Omental fat pad (tissue), 4 donors: ENCODE measurements around the gene CDH23. TPM values are rescaled to one million over a fixed set of nuclear protein-coding genes. Genes with fewer than 3 reads are reported as not detected.
"Not testable (repeated sequence)": the region's sequence is repeated elsewhere in the genome, so short reads cannot be mapped to it uniquely, and the experiment has no call there.

Experiments
- ATAC-seq: fragments of 150-250 bp; one replicate; pipeline ENCODE4 v1.9.1; 2016; ENCODE audit warnings: mild to moderate bottlenecking, moderate library complexity; ENCODE audit not compliant: low FRiP score
- DNase-seq: peaks from one replicate; pipeline ENCODE4 v3.0.0-alpha.2; 2019; ENCODE audit warnings: low spot score
- total RNA-seq, 4 donors: library from RNA; depleted of rRNA; stranded (reverse); fragments of >200 nt; gene quantifications; one replicate each; pipeline ENCODE4 v1.1.0, GENCODE V29; 2016
- TF ChIP-seq, protein P1 (sequence below), 3 donors: fragments of 450-650 bp; IDR thresholded peaks; one replicate each; pipeline ENCODE4 v1.5.1; 2016 to 2017; ENCODE audit warnings: antibody characterized with exemption in 3 of 3, mild to moderate bottlenecking in 3 of 3, moderate library complexity in 2 of 3

The CDH23 gene
- total RNA-seq, 4 donors from 2014 or later: 25.3 to 41.9 (median 34.4) TPM

DNA sequence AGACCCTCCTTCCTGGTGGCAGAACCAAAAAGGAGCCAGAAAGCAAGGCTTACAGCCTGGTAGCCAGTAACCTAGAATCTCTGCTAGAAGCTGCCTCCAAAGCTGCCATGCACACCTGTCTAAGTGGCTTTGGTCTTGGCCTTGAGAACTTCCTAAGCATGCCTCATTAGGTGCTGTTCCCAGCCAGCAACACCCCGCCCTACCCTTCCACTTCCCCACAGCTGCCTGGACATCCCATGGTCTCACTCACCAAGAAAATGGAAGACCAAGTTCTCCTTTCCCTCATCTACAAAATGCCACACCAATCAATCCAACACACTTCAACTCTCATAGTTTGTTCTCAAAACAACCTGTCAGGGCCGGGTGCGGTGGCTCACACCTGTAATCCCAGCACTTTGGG, 450.1 kb downstream of the CDH23 start:
- DNase-seq (no peak), ATAC-seq (no peak)
- TF ChIP-seq, protein P1, sequence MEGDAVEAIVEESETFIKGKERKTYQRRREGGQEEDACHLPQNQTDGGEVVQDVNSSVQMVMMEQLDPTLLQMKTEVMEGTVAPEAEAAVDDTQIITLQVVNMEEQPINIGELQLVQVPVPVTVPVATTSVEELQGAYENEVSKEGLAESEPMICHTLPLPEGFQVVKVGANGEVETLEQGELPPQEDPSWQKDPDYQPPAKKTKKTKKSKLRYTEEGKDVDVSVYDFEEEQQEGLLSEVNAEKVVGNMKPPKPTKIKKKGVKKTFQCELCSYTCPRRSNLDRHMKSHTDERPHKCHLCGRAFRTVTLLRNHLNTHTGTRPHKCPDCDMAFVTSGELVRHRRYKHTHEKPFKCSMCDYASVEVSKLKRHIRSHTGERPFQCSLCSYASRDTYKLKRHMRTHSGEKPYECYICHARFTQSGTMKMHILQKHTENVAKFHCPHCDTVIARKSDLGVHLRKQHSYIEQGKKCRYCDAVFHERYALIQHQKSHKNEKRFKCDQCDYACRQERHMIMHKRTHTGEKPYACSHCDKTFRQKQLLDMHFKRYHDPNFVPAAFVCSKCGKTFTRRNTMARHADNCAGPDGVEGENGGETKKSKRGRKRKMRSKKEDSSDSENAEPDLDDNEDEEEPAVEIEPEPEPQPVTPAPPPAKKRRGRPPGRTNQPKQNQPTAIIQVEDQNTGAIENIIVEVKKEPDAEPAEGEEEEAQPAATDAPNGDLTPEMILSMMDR (IDR thresholded peaks at IDR 0.05): no peak

- DNase-seq (no peak), ATAC-seq (no peak)
- TF ChIP-seq, protein P1 (IDR thresholded peaks at IDR 0.05): no peak
Observed at GRCh38 chr10:71847418-71847817, 450.7 kb downstream of the CDH23 start.

DNA sequence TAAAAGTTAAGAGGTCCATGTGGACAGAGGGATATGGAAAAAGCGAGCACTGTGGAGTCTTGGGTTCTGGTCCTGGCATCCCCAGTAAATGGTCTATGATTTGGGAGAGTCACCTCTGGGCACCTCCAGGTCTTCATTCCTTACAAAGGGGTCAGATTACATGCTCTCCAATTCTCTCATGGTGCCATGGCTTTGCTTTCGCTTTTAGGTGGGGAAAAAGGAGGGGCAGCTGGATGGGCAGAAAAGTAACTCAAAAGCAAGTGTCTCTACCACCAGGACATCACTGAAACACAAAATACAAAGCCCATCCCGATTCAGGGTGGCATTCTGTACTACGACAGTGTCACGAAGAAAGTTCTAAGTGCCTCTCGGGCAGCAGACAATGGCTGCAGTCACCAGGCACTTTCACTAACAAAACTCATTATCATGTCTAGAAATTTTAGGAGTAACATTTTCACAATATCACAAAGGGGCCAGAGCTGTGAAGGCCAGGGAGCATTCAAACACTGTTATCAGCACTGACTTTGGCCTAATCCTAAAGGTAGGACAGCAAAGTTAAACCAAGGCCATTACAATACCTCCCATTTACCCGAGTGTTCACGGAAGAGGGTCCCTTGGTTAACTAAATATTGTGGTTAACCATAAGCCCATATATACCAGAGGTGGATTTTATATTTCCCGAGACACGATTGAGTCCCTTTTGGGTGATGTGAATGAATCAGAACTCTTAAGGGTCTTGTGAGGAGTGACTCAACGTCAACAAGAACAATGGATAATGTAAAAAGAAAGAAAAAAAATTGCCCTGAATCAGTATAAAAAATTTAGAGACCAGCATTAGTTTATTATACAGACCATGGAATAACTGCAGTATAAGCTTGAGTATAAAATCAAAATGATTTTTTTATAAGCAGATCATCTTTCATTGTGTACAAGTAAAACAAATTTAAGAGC, 451.9 kb downstream of the CDH23 start:
- DNase-seq (no peak), ATAC-seq (no peak)
- TF ChIP-seq, protein P1 (IDR thresholded peaks at IDR 0.05): no peak

GRCh38 chr10:71849461-71849908, 452.8 kb downstream of the CDH23 start:
- TF ChIP-seq, protein P1 (IDR thresholded peaks at IDR 0.05): no peak
- DNase-seq: no peak
- no peak for ATAC-seq

DNA sequence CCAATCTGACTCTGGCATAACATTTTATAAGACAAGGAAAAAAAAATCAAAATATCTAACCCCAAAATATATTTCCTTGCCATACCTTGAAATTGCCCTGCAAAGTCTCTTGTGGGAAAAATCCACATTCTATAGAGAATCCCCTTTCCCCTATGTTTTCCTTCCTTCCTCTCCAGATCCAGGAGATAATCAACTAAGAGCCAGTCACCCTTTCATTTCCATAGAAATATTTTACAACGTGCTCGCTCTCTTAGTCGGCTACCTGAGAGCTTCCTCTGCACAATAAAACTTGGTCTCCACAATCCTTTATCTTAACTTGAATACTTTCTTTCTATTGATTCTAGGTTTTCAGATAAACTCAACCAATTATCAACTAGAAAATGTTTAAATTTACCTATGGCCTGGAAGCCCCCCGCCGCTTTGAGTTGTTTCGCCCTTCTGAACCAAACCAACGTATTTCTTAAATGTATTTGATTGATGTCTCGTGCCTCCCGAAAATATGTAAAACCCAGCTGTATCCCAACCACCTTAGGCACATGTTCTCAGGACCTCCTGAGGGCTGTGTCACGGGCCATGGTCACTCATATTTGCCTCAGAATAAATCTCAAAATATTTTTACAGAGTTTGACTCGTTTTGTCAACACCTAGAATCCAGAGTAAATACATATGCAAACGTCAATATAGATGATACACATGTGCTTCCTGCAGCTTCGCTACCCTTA, 453.5 kb downstream of the CDH23 start:
- DNase-seq (no peak), ATAC-seq (no peak)
- TF ChIP-seq, protein P1 (IDR thresholded peaks at IDR 0.05): no peak

DNA sequence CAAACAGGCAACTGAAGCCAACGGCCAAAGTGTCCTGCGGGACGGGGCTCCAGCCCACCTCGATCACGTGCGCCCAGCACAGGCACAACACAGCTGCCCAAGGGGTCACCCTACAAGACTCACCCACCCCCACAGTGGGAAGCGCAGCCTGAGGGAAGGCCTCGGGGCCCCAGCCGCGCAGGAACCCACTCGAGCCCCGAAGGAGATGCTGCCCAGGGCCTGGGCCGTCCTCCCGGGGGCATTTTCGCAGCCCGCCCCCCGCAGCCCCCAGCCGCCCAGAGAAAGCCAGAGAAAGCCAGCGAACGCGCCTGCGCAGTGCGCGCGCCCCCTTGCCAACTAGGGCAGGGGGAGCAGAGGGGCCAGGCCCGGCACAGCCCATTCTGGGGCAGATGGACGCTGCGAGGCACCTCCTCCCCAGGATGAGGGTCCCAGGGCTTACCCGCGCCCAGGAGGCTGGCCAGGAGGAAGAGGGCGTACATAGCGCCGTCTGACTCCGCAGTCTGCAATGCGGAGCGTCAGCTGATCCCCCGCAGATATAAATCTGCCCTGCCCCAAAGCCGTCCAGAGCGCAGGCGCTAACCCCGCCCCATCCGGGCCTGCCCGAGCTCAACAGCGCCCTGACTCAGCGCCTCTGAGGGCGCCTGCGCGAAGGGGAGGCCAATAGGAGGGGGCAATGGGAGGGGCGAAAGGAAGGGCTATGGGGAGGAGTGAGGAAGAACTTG, 454.2 kb downstream of the CDH23 start, which contains the start of gene PSAP:
TSS of gene PSAP (minus strand) at position 509 of the 722 bp plus-strand sequence. CDS start at position 479, 30 bp downstream.
- ATAC-seq (peak; percentile 99), DNase-seq (peak; percentile 95)
- TF ChIP-seq, protein P1 (IDR thresholded peaks at IDR 0.05): no peak

GRCh38 chr10:71851465-71852095, 454.9 kb downstream of the CDH23 start:
- DNase-seq, ATAC-seq: not testable (repeated sequence)
